ENCODE results near the gene IGLL1.
"Not testable (repeated sequence)": the region's sequence is repeated elsewhere in the genome, so short reads cannot be mapped to it uniquely, and the experiment has no call there.

Gene IGLL1

DNA sequence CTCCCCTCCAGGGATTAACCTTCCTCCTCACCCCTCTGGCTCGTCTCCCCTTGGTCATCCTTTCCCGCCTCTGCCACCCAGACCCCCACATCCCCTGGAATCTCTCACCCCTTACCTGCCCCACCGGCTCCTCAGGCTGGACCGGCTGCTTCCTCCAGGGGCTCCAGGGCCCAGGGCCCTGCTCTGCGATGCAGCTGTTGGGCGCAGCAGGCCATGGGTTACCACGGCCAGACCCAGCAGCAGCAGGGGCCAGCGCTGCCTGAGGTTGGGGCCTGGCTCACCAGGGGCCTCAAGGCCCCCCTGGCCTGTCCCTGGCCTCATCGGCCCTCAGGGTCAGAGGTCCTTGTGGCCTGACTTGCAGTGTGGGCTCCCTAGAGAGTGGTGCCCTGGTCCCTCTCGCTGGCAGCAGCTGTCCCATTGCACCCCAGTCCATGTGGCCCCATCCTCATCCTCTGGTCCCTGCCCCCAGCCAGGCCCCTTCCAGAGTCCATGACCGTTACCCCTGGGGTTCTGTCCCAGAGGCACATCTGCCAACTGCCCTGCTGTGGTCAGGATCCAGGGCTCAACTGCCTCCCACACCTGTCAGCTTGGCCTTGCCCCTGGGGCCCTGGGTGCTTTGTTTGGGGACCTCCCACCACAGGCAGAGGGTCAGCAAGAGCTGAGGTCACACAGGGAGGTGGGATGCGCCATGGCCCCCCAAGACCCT is at the start of gene IGLL1:
Gene IGLL1, minus strand, starts transcription at position 421 of the 706 bp plus-strand sequence. Its CDS starts 100 bp downstream, at position 321.
- FAIRE-seq = no peak

DNA sequence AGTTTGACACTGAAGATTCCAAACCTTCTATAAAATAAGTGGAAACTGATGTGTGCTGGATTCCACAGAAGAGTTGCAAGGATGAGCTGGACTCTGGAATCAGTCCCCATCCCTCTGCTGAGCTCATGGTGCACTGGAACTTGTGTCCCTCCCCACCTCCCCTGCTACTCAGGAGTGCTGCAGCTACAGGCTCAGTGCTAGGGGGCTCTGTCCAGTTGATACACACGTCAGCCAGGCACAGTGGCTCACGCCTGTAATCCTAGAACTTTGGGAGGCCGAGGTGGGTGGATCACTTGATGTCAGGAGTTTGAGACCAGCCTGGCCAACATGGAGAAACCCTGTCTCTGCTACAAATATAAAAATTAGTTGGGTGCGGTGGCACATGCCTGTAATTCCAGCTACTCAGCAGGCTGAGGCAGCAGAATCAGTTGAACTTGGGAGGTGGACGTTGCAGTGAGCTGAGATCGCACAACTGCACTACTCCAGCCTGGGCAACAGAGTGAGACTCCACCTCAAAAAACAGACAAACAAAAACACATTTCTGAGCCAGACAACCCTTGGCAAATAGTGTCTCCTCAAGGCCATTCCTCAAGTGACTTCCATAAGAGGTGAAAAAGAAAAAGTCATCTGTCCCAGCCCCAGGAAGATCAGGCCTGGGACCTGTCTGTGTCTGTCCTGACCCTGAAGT is 48.1 kb upstream of the IGLL1 start:
- DNase-seq (ENCODE audit: low spot score) = not testable (repeated sequence)
- FAIRE-seq = peak; percentile 87

More for the DNA sequence above, at the start of gene IGLL1:
- no peak for DNase-seq (ENCODE audit: low spot score)

DNA sequence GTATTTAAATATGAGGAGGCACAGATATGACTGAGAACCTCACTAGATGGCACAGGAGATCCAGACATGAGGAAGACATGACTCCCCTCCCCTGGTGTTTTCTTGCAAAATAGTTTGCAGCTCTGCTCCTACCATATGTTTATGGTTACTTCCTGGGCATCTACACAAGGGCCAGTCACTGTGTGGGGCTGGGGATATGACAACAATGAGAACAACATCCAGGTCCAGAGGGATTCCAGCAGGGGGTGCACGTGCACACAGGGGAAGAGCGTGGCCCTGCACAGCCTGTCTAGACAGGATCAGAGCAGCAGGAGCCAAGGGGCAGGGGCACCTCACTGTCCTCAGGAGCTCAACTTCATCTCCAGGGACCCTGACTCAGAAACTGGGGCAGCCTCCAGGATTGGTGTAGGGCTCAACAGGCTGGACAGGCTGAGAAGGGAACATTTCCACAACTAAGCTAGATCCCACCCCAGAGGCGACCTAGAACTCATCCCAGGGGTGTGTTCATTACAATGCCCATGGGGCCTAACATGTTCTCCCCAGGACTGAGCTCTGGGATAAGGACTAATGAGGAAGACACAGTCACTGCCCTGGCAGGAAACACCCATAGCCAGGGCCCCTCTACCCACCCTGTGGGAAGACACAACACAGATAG is 47.4 kb upstream of the IGLL1 start:
- not testable (repeated sequence) for DNase-seq (ENCODE audit: low spot score)
- FAIRE-seq = peak; percentile 95

DNA sequence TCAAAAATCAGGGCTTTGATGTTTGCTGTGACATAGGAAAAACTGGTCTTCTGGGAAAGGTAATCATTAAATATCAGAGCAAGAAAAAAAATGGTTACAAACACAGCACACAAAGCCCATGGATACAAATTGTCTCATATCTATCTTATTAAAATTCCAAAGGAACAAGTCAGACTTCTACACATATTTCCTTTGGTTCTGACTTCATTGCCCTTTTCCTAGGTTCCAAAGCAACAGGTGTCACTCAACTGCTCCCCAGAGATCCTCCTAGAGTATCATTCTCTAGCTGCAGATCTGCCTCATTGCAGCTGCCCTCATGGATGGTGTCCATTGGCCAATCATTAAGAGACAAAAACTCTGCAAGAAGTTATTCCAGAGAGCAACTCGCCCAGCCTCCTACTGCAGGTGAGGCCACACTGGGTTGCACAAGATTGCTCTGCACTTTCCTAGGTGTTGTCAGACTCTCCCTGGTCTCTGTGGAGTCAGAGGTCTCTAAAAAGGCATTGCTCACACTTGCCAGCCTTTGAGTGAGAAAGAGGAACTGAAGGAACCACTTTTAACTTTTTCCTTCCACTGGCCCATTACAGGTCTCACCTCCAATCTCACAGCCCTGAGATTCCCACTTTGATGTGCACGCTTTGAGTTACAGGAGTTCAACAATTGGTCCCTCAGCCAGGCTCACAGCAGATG is 46.3 kb upstream of the IGLL1 start:
- FAIRE-seq = peak; percentile 96
- DNase-seq (ENCODE audit: low spot score) = no peak

DNA sequence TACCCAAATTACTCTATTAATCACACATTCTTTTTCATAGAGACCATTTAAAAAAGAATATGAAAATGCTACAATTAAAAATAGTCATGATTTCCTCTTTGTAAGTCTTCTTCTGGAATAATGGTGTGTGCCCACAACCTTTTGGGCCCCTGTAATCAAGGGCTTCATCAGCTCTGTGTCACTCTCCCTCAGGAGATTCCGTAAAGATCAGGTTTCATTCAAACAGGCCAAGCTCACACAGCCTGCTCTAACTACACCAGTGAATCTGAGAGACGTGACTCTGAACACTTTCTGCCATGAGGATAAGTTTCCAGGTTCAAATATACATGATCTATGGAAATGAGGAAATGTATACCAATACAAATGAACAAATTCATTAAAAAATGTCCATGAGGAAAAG is 42.5 kb upstream of the IGLL1 start:
- FAIRE-seq = no peak
- DNase-seq (ENCODE audit: low spot score) = no peak

DNA sequence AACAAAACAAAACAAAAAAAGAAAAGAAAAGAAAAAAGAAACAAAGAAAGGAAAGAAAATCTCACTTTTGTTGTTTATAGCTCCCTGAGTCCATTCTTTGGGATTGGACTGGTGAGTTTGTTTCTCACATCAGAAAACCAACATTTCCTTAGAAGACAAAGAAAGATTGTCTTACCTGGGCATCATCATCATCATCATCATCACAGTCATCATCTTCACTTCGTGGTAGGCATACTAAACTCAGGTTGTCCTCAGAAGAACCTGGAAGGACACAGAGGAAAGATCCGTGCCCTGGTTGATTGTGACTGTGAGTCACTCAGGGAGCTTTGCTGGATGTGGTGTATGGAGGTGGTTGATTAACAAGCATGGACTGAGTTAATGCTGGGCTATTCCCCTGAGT is 41.8 kb upstream of the IGLL1 start:
- DNase-seq (ENCODE audit: low spot score) = not testable (repeated sequence)
- peak; percentile 94 for FAIRE-seq

DNA sequence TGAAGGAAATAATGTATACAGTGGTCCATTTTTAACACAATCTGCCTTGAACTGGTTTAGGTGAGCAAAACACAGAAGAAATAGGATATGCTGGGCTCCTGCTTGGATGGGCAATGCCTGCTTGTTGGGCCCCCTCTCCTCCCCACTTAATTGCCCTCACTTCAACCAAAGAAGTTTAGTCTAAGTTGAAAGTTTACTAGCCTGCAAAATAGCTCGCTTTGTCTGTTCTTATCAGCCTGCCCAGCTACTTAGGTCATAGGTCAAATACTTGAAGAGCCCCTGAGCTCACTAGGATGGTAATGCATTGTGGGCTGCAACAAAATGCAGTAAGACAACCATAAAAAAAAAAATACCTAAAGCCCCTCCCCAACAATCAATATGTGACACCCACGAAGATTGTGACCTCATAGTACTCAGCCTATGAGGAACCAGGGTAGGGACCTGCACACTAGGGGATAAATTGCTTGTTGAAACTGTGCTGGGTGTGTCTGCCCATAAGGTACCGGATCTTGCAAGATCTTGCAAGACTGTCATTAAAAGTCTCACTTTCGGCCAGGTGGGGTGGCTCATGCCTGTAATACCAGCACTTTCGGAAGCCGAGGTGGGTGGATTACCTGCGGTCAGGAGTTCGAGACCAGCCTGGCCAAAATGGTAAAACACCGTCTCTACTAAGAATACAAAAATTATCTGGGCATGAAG is 41.1 kb upstream of the IGLL1 start:
- FAIRE-seq (no peak), DNase-seq (ENCODE audit: low spot score) (no peak)

DNA sequence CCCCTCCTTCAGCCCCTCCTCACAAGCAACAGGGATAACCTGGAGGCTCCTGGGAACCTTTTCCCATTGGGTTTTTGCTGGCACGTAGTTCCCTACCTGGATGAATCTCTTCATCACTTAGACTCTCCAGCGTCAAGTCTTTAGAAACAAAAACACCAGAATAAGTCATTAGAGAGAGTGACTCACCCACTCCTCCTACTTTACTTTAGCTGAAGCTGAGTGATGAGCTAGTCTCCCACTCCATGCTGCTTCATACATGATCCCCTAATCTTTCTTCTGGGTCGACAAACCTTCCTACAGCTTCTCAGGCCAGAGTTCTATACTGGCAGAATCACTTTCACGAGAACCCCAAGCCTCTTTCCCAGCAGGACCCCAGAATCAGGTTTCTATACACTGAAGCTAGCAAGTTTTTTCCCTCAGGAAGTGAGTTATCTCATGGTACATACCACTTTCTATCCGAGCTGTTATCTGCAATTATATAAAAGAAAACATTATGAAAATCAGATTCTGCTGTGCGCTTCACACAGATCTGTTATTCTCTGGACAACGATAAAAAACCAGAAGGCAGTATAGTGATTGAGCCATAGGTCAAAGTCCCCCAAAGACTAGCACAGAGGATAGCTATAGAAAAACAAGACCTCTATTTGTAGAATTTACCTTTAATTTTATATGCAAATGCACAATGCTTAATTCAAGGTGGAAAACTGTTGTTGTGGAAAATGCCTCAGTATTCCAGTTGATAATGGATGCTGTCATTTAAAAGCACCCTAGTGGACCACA is 33.3 kb upstream of the IGLL1 start:
- DNase-seq (ENCODE audit: low spot score) (no peak), FAIRE-seq (no peak)

DNA sequence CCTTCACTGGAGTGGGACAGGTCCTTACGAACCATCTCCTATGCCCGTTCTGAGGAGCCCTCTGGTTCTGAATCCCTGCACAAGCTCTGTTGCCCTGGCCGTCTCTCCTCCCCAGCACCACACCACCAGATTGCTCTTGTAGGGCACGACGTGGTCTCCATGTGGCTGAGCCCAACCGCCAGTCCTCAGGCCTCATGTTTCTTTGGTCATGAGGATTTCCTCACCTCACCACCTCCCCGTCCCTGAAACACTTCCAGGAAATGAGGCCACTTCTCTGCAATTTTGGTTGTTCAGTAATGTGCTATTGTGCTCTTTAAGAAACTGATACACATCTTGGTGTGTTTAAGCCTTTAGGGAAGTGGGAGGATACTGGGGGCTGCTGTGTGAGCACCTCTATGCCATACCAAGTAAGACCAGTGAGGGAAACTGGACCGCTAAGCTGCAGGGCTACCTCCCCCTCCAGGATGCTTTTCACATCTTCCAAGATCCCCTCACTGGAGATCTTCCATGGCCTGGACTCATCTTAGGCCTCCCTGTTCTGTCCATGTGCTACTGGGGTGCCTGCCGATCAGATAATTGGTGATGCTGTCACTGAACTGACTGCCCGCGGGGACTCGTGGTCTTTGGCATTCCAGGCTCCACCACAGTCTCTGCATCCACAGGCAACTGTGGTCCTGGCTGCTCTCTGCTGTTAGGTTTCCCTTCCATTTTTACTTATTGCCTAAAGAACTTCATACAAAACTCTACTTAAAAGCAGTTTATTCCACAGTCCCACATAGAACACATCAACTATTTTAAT is 30.1 kb upstream of the IGLL1 start:
- FAIRE-seq (peak; percentile 55), DNase-seq (ENCODE audit: low spot score) (no peak)

DNA sequence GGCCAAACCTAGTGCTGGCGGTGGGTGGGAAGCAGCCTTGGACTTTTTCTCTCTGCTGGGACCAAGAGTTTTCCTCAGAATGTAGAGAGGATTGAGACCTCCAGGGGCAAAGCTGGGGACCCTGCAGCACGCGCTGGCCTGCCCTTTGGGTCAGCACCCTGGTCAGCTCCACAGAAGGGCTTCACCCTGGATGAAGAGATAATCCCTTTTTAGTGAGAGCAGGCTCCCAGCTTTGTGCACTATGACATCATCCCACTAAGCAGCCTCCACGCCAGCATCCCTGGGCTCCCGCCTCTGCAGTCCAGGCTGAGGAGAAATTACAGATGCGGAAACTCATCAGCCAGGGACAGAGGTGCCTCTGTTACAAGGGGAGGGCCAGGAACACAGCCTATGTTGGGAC is 28.5 kb upstream of the IGLL1 start:
- peak; percentile 51 for DNase-seq (ENCODE audit: low spot score)
- no peak for FAIRE-seq

DNA sequence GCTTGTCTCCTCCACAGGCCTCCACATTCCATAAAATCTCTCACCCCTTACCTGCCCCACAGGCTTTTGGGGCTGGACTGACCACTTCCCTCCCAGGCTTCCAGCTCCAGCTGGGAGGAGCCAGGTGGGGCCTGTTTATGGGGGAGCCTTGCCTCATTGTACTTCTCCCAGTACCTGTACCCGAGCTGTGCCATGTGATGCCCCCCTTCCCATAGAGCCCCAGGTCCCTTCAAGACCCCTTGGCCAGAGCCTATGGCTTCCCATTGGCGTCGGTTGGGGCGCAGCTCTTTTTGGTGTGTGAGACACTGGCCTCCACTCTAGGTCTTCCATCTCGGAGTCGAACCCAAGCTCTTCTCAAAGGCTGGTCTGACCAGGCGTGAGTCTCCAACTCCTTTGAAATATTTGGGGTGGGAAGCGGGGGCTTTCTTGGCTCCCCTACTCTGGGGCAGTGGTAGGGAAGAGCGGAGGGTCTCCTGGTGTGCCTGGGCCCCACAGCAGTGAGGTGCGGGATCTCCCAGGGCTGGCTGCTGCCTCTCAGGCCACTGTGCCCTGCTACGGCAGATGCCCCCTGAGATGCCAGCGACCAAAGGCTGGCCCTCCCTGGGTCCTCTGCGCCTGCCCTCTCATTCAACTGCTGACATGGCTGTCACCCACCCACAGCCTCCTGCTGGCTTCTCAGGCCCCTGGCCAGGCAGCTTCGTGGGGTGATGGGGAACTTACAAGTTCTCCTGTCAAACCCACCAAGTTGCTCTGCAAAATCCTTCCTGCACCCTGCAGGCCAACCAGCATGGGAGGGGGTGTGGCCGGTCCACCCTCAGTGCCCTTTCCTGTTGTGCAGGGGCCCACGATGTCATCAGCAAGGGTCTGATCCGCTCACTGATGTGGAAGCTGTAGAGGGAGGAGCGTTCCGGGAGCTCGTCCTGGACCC is 26.4 kb upstream of the IGLL1 start:
- FAIRE-seq = no peak
- no peak for DNase-seq (ENCODE audit: low spot score)

DNA sequence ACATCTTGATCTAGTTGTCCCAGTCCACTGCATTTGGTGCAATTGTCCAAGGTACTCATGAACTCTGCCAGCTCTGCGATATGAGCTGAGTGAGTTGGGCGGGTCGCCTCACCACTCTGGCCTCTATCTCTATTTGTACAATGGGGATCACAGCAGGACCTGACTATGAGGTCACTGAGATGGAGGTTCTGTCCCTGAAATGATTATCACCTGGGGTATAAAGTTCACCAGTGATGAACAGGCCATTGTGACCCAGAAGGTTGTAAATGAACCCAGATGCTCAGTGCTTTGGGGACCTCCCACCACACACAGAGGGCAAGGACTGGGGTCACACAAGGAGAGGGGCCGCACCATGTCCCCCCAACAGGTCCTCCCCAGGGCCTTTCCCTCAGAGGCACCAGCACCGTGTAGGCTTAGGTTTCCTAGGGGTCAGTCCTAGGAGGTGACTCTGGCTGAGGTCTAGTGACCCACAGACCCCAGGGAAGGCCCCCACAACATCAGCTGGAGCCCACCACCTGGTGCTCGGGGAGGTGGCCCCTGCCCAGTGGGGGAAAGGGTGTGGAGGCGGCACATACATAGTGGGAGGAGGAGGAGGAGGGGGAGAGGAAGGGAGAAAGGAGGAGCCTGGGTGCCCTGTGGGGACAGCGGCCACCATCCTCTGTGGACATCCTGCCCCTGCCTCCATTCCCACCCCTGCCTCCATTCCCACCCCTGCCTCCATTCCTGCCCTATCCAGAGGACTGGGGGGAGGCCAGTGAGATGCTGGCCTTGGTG is 25.0 kb upstream of the IGLL1 start:
- DNase-seq (ENCODE audit: low spot score) (no peak), FAIRE-seq (no peak)

DNA sequence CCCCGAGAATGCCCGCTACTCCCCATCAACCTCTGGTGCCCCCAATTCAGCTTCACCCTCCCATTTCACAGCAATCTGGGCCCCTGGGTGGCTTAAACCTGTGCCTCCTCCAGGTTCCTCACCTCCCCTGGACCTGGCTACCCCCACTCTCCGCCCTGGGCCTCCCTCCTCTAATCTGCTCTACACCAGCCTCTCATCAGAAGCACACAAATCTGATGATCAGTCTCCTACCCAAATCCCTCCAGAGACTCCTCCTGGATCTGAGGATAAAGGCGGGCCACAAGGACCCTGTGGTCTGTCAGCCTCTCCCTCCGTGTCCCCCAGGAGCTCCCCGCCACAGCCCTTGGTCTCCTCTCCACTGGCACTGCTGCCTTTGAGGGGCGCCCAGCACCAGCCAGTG is 23.2 kb upstream of the IGLL1 start:
- no peak for FAIRE-seq
- no peak for DNase-seq (ENCODE audit: low spot score)

DNA sequence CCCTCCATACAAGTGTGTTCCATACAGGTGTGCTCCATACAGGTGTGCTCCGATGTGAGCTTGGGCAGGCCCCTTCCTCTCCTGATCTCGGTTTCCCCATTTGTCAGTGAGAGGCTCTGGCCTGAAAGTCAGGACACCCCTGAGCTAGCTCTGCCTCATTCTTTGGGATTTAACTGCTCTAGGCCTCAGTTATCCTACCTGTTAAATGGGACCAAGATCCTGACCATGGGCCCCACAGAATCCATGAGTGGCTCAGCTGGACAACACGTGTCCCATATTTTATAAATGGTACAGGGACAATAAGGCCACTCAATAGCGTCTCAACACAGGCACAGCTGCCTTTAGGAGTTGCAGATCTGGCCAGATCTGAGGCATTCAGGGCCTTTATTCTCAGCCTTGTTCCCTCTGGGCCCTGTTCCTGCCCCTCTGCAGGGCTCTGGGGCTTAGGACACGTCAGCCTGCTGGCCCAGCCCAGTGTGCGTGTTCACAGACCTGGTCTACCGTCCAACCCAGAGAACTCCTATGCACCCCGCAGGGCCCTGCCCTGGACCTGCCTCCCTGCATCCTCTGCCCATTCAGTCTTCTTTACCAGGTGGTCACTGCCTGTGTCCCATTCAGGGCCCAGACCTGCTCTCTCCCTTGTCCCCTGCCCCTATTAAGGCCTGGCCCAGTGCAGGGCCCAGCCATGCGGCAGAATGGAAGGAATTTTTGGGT is 18.9 kb upstream of the IGLL1 start:
- FAIRE-seq = peak; percentile 67
- DNase-seq (ENCODE audit: low spot score) = no peak

DNA sequence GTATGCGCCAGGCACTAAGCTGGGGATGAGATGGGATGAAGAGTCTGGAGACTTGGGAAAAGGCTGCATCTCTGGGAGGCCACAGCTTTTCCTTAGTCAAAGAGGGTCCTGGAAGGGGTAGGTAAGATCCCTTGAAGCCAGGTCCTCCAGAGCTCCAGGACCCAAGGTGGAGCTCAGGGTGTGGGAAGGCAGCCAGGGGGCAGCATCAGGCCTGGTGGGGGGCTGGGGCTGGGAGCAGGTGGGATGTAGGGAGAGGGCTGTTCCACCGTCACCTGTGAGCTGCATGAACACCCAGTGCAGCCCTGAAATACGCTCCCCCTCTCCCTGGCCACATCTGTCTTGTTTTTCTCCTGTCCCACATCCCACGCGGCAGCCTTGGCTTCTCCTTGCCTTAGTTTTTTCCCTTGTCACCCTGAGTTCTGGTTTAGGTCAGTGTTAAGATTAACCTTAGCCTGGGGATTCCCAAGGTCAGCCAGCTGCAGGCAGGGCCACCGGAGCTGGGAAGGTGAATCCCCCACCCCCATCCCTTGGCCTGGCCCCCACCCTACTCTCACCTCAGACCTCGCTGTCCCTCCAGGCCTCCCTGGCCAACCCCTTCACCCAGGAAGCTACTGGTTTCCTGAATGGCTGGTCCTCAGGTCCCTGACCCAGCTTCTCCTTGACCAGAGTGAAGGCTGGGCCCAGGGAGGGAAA is 17.6 kb upstream of the IGLL1 start:
- not testable (repeated sequence) for DNase-seq (ENCODE audit: low spot score)
- FAIRE-seq = peak; percentile 97

DNA sequence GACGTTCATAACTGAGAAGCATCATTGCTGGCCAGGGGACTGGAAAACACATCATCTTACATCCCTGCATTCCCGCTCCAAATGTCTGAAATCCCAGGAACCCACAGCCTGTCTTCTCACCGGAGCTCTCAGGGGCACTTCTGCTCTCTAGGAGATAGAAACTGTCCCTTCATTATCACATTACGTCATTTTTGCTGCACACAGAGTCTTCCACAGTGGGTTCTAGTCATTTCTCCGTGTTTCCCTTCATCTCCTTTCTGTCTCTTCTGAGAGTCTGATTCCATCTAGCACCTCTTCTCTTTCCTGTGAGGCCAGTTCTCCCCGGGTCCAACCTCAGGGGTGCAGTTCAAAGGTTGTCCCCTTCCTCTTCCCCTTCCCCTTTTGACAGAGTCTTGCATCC is 15.8 kb upstream of the IGLL1 start:
- not testable (repeated sequence) for DNase-seq (ENCODE audit: low spot score); FAIRE-seq
